Stimulated activated memory B cell treated with anti-CD40 and anti-IgM and Interleukin-4, amounts not matched to agents 10 μg/mL and 1 μg/mL and 100 μg/mL, for 72 hours (primary cell): ENCODE results near the gene OR10W1.

Source experiments
- ATAC-seq: fragments of 150-1000 bp; cut with Tn5 transposase; 2 replicates; pipeline ENCODE4 v1.10.0; 2021
- H3K27ac Mint-ChIP-seq: one replicate; pipeline ENCODE4 v1.8.0; 2022; ENCODE audit warnings: mild to moderate bottlenecking, mixed read lengths
- H3K27me3 Mint-ChIP-seq: one replicate; pipeline ENCODE4 v1.8.0; 2022; ENCODE audit warnings: mixed read lengths
- H3K36me3 Mint-ChIP-seq: one replicate; pipeline ENCODE4 v1.8.0; 2022; ENCODE audit warnings: mixed read lengths
- H3K4me1 Mint-ChIP-seq: one replicate; pipeline ENCODE4 v1.8.0; 2022; ENCODE audit warnings: mixed read lengths
- H3K4me3 Mint-ChIP-seq: one replicate; pipeline ENCODE4 v1.8.0; 2022; ENCODE audit warnings: mild to moderate bottlenecking, moderate library complexity, mixed read lengths
- H3K9me3 Mint-ChIP-seq: one replicate; pipeline ENCODE4 v1.8.0; 2022; ENCODE audit warnings: mixed read lengths

Gene OR10W1, protein sequence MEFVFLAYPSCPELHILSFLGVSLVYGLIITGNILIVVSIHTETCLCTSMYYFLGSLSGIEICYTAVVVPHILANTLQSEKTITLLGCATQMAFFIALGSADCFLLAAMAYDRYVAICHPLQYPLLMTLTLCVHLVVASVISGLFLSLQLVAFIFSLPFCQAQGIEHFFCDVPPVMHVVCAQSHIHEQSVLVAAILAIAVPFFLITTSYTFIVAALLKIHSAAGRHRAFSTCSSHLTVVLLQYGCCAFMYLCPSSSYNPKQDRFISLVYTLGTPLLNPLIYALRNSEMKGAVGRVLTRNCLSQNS

DNA sequence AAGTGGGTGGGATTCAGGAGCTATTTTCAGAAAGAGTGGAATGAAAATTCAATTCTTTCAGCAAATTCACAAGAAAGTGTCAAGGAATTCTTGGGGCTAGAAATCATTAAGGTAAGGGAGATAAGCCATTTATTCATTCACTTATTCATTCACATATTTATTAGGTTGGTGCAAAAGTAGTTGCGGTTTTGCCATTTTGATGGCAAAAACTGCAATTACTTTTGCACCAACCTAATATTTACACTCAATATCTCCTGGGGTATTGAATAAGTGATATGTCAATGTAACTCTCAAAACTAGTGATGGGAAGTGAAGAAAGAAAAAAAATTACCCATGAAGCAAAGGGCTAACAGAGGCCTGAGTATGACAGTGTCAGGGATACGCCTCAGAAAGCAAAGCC, at the start of gene OR10W1:
Gene OR10W1 (minus strand): TSS at position 119 of the 400 bp plus-strand sequence. CDS start 402 bp downstream, outside the sequence.
- Mint-ChIP-seq H3K4me3 (no peak within 1 kb of the TSS), H3K27ac (no peak within 1 kb of the TSS), H3K4me1 (no peaks in the 10 kb centered on the region), H3K27me3 (peaks cover 26% of the 10 kb centered on the region), H3K9me3 (no peaks in the 10 kb centered on the region), H3K36me3 (no peaks in the 10 kb centered on the region)
- no peak for ATAC-seq

DNA sequence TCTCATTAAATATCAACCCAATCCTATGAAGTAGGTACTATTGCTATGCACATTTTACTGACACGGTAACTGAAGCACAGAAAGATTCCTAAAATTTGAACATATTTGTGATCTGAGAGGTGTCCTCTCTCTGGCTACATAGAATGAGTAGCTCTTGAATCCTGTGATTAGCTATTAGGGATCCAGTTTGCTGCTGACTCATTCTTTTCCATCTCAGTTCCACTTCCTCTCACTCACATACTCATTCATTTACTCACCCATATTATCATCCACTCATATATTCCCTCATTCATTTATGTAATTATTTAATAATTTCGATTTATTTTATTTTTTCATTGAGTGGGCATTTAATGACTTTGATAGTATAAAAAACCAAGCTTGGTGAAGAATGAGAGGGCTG, 48.1 kb upstream of the OR10W1 start:
- no peak overlapping the region for H3K4me3 Mint-ChIP-seq
- ATAC-seq: no peak
- no peaks in the 10 kb centered on the region for H3K9me3 Mint-ChIP-seq
- H3K27ac Mint-ChIP-seq: no peak overlapping the region
- no peaks in the 10 kb centered on the region for H3K4me1 Mint-ChIP-seq
- peaks cover 44% of the 10 kb centered on the region for H3K27me3 Mint-ChIP-seq
- no peaks in the 10 kb centered on the region for H3K36me3 Mint-ChIP-seq

DNA sequence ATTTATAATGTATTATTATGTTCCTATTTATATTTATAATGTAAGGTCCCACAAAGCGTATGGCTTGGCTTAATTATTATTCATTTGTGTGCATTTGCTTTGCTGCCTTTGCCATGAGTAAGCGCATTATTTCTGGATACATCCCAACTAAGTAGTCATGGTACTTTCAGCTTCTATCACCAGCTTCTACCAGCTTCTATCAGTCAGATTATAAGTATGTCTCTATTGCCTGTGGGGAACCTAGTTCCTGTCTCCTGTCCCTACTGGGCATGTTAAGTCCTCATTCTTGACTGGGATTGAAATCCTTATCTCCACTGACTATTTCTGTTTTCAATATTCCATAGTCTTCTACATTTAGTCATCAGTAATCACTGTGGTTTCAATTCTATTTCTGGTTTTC, 33.5 kb upstream of the OR10W1 start:
- no peak for ATAC-seq
- Mint-ChIP-seq H3K27ac (no peak overlapping the region), H3K27me3 (peaks cover 1% of the 10 kb centered on the region), H3K4me3 (no peak overlapping the region), H3K9me3 (no peaks in the 10 kb centered on the region), H3K36me3 (no peaks in the 10 kb centered on the region), H3K4me1 (no peaks in the 10 kb centered on the region)

DNA sequence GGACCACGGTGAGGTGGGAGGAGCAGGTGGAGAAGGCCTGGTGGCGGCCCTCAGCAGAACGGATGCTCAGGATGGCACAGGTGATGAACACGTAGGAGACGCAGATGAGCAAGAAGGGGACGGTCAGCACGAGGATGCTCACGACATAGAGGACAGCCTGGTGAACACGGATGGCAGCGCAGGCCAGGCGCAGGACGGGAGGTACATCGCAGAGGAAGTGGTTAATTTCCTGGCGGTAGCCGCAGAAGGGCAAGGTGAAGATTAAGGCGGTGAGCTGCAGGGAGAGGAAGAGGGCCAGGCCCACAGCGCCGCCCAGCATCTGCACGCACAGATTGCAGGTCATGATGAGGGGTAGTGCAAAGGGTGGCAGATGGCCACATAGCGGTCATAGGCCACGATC, 24.0 kb upstream of the OR10W1 start:
- H3K9me3 Mint-ChIP-seq: peaks cover 4% of the 10 kb centered on the region

DNA sequence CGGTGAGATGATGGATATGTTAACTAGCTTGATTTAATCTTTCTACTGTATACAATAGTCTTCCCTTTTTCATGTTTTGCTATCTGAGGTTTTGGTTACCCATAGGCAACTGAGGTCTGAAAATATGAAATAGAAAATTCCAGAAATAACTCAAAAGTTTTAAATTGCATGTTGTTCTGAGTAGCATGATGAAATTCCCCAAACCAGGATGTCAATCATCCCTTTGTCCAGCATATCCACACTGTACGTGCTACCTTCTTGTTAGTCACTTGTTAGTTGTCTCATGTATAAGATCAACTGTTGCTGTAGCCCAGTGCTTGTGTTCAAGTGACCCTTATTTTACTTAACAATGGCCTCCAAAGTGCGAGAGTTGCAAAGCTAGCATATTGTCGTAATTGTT, 21.2 kb upstream of the OR10W1 start:
- no peak for ATAC-seq
- peaks cover 37% of the 10 kb centered on the region for H3K27me3 Mint-ChIP-seq
- no peaks in the 10 kb centered on the region for H3K36me3 Mint-ChIP-seq
- H3K4me3 Mint-ChIP-seq: no peak overlapping the region
- no peak overlapping the region for H3K27ac Mint-ChIP-seq
- no peaks in the 10 kb centered on the region for H3K4me1 Mint-ChIP-seq
- peaks cover 4% of the 10 kb centered on the region for H3K9me3 Mint-ChIP-seq

More for the DNA sequence above, 24.0 kb upstream of the OR10W1 start:
- H3K27me3 Mint-ChIP-seq: peaks cover 18% of the 10 kb centered on the region
- no peak overlapping the region for H3K4me3 Mint-ChIP-seq
- H3K4me1 Mint-ChIP-seq: no peaks in the 10 kb centered on the region
- ATAC-seq: no peak
- H3K36me3 Mint-ChIP-seq: no peaks in the 10 kb centered on the region
- no peak overlapping the region for H3K27ac Mint-ChIP-seq

DNA sequence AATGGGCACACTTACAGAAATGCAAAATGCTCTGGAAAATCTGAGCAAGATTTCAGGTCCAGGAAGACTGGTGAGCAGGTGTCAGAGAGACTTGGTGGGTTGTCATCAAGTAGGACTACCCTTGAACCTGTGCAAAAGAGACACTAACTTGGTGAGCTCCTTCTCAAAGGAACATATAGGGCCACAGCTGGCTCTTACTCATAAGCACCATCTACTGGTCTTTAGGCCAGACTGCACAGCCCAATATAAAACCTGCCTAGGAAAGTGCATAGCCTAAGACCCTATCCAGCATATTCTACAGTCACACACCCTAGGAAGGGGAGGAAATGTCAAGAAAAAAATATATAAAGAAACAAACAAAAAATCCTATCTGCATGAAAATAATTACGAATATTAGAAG, 18.2 kb upstream of the OR10W1 start:
- Mint-ChIP-seq H3K27ac (no peak overlapping the region), H3K9me3 (no peaks in the 10 kb centered on the region), H3K4me3 (no peak overlapping the region), H3K36me3 (no peaks in the 10 kb centered on the region), H3K27me3 (peaks cover 40% of the 10 kb centered on the region), H3K4me1 (no peaks in the 10 kb centered on the region)
- ATAC-seq: peak; percentile 66

DNA sequence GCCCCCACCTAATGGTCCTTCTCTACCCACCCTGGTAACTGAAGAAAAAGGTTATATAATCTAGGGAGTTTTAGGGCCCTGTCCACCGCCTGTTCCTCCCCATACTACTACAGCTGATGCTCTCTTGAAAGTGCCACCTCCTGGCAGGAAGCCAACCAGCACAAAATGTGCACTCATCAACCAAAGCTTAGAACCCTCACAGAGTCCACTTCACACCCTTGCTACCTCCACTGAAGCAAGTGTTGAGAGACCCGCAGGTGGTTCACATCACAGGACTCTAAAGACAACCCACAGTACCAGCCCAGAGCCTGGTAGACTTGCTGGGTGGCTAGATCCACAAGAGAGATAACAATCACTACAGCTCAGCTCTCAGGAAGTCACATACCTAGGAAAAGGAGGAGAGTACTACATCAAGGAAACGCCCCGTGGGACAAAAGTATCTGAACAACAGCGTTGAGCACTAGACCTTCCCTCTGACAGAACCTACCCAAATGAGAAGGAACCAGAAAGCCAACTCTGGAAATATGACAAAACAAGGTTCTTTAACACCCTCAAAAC, 17.5 kb upstream of the OR10W1 start:
- H3K9me3 Mint-ChIP-seq: no peaks in the 10 kb centered on the region
- H3K27ac Mint-ChIP-seq: no peak overlapping the region
- no peak overlapping the region for H3K4me3 Mint-ChIP-seq

DNA sequence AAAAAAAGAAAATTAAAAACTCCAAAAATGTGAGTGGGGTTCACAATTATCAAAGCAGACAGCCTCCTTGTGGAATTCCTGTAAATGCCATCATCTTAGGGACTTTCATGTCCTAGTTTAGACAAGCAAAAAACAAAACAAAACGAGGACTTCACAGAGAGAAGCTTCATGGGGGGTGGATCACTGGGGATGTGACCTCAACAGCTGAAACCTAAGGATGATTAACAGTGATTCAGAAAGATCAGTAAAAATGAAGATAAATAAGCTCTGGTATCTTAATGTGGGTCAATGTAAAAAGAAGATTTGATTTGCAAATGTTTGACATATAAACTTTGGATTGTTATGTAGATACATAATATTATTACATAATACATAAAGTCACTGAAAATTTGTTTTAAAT, 8.1 kb upstream of the OR10W1 start:
- no peak overlapping the region for H3K4me3 Mint-ChIP-seq
- H3K36me3 Mint-ChIP-seq: no peaks in the 10 kb centered on the region
- no peak overlapping the region for H3K27ac Mint-ChIP-seq
- peaks cover 5% of the 10 kb centered on the region for H3K9me3 Mint-ChIP-seq
- no peaks in the 10 kb centered on the region for H3K4me1 Mint-ChIP-seq
- ATAC-seq: no peak
- H3K27me3 Mint-ChIP-seq: peaks cover 27% of the 10 kb centered on the region

More for the DNA sequence above, 17.5 kb upstream of the OR10W1 start:
- ATAC-seq: no peak
- Mint-ChIP-seq H3K4me1 (no peaks in the 10 kb centered on the region), H3K27me3 (peaks cover 44% of the 10 kb centered on the region), H3K36me3 (no peaks in the 10 kb centered on the region)

DNA sequence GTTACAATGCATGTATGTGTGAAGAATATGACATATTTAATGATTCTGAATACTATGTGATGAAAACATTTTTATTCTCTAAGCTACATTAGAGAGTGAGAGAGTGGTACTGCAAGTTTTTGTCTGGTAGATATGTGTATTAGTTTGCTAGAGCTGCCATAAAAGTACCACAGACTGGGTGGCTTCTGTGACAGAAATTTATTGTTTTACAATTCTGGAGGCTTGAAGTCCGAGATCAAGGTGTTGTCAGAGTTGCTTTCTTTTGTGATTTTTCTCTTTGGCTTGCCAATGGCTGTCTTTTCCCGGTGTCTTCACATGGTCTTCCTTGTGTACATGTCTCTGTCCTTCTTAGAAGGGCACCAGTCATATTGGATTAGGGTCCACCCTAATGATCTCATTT, 6.9 kb upstream of the OR10W1 start:
- Mint-ChIP-seq H3K27me3 (peaks cover 24% of the 10 kb centered on the region), H3K9me3 (peaks cover 5% of the 10 kb centered on the region), H3K36me3 (no peaks in the 10 kb centered on the region), H3K4me3 (no peak overlapping the region), H3K4me1 (no peaks in the 10 kb centered on the region), H3K27ac (no peak overlapping the region)
- ATAC-seq: no peak

DNA sequence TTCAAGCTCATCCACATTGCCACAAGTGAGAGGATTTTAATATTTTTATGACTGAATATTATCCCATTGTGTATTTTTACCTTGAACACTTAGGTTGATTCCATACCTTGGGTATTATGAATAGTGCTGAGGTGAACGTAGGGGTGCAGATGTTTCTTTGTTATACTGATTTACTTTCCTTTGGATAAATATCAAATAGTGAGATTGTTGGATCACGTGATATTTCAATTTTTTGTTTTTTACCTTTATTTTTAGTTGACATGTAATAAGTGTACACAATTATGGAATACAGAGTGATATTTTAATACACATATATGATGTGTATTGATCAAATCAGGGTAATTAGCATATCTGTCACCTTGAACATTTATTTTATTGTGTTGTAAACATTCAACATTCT, 8.1 kb downstream of the OR10W1 start:
- H3K4me3 Mint-ChIP-seq: no peak overlapping the region

DNA sequence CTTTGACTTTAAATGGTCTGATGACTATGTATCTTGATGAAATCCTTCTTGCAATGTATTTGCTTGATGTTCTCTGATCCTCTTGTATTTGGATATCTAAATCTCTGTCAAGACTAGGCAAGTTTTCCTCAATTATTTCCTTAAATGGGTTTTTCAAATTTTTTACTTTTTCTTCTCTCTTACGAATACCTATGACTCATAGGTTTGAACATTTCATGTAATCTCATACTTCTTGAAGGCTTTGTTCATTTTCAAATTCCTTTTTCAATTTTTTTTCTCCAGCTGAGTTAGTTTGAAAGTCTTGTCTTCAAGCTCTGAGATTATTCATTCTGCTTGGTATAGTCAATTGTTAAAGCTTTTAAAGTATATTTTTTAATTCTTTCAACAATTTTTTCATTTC, 13.1 kb downstream of the OR10W1 start:
- Mint-ChIP-seq H3K27ac (no peak overlapping the region), H3K4me1 (no peaks in the 10 kb centered on the region), H3K9me3 (peaks cover 26% of the 10 kb centered on the region), H3K36me3 (peaks cover 5% of the 10 kb centered on the region), H3K4me3 (no peak overlapping the region), H3K27me3 (no peaks in the 10 kb centered on the region)
- ATAC-seq: no peak

More for the DNA sequence above, 8.1 kb downstream of the OR10W1 start:
- peaks cover 9% of the 10 kb centered on the region for H3K9me3 Mint-ChIP-seq
- no peak for ATAC-seq
- no peaks in the 10 kb centered on the region for H3K4me1 Mint-ChIP-seq
- H3K27ac Mint-ChIP-seq: no peak overlapping the region
- peaks cover under 1% of the 10 kb centered on the region for H3K36me3 Mint-ChIP-seq
- H3K27me3 Mint-ChIP-seq: peaks cover 9% of the 10 kb centered on the region

DNA sequence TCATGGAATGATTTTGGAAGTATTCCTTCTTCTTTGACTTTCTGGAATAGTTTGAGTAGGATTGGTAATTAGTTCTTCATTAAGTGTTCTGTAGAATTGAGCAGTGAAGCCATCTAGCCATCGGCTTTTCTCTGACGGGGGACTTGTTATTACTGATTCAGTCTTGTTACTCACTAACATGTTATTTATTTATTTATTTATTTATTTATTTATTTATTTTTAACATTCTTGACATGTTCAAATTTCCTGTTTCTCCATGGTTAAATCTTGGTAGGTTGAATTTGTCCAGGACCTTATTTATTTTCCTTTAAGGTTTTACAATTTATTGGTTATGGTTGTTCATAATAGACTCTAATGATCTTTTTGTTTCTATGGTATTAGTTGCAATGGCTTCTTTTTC, 24.1 kb downstream of the OR10W1 start:
- no peak overlapping the region for H3K27ac Mint-ChIP-seq
- H3K4me3 Mint-ChIP-seq: no peak overlapping the region
- no peaks in the 10 kb centered on the region for H3K4me1 Mint-ChIP-seq
- H3K9me3 Mint-ChIP-seq: peaks cover 9% of the 10 kb centered on the region
- ATAC-seq: no peak
- peaks cover 46% of the 10 kb centered on the region for H3K27me3 Mint-ChIP-seq
- H3K36me3 Mint-ChIP-seq: no peaks in the 10 kb centered on the region

DNA sequence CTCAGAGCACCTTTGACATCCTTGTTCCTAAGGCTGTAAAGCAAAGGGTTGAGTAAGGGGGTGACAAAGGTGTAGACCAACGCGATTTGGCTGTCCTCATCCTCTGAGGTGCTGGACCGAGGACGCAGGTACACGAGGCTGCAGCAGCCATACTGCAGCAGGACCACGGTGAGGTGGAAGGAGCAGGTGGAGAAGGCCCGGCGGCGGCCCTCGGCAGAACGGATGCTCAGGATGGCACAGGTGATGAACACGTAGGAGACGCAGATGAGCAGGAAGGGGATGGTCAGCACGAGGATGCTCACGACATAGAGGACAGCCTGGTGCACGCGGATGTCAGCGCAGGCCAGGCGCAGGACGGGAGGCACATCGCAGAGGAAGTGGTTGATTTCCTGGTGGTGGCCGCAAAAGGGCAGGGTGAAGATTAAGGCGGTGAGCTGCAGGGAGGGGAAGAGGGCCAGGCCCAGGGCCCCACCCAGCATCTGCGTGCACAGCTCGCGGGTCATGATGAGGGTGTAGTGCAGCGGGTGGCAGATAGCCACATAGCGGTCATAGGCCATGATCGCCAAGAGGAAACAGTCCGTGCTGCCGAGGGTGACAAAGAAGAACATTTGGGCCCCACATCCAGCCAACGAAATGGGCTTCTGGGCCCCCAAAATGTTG, 40.0 kb downstream of the OR10W1 start:
- Mint-ChIP-seq H3K27me3 (peaks cover 13% of the 10 kb centered on the region), H3K27ac (no peak overlapping the region), H3K9me3 (peaks cover 8% of the 10 kb centered on the region), H3K36me3 (no peaks in the 10 kb centered on the region), H3K4me1 (no peaks in the 10 kb centered on the region), H3K4me3 (no peak overlapping the region)
- no peak for ATAC-seq

DNA sequence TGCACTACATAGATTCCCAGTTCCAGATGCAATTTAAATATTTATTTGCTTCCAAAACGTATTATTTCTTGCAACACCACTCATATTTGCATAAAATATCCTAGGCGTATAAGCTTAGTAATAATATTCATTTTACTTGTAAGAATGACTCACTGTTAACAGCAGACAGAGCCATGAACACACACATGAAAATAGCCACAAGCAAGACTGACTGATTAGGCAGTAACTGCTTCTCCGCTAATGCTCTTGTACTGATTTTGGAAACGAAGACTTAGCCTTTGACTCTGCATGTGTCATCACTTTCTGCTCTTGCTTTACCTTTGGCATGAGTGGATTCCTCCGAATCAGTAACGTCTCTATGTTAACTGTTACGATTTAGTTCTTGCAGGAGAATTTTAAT, 45.3 kb downstream of the OR10W1 start:
- H3K36me3 Mint-ChIP-seq: no peaks in the 10 kb centered on the region
- no peaks in the 10 kb centered on the region for H3K9me3 Mint-ChIP-seq
- no peak overlapping the region for H3K27ac Mint-ChIP-seq
- no peak for ATAC-seq
- H3K4me1 Mint-ChIP-seq: no peaks in the 10 kb centered on the region
- H3K27me3 Mint-ChIP-seq: peaks cover 2% of the 10 kb centered on the region
- H3K4me3 Mint-ChIP-seq: no peak overlapping the region
